ENCODE measurements around the gene NCOA6.
A peak's percentile ranks its signal among the peaks of the same experiment; 100 is the strongest.

Gene NCOA6

DNA sequence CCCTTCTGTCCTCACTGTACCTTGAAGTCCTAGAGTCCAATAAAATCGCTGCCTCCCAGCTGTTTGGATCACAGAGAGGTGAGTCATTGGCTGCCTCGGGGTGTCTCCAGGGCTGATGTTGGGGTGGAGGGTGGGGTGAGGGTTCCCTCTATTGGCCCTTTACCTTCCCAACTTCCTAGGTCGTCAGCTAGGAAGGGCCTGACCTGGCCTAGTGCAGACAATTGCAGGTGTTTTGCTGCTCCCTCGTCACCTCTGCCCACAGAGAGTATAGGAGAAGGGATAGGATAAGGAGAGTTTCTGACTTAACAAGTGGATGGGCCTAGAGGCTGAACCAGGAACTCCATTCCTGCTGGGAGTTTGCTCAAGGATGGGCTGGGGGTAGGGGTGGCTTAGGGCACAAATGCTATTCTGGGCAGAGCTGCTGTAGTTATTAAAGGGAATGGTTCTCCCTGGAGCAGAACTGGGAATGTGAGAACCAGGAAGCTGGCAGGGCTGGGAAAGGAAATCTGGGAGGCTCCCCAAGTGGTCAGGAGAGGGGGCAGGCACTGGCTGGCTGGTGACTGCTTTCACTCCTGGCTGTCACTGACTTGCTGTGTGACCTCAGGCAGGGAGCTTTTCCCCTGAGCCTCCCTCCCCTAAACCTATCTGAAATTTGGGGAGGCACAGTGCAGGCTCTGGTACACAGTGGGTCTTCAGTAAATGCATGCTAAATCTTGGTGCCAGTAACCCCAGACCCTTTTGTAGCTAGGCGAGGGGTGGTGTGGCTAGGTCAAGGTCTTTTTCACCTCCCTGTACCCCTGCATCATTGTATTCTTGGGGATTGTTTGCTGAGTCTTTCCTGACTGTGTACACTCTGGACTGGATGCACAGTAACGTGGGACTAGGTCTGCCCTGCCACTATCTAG is 119.8 kb downstream of the NCOA6 start:
- Histone ChIP-seq H3K4me3 (ENCODE audit: low read length) (no peak overlapping the region), H3K4me1 (ENCODE audit: control insufficient read depth, insufficient read depth, low read length) (peaks cover 3% of the 10 kb centered on the region), H3K27me3 (ENCODE audit: control insufficient read depth, insufficient read depth, low read length) (peaks cover 6% of the 10 kb centered on the region; the same call in 1 of the 2 replicates), H3K36me3 (ENCODE audit: control insufficient read depth, insufficient read depth, low read length) (no peaks in the 10 kb centered on the region), H3K9me3 (ENCODE audit: control insufficient read depth, insufficient read depth, low read length) (no peaks in the 10 kb centered on the region), H3K27ac (ENCODE audit: low read length) (no peak overlapping the region)
- WGBS (ENCODE audit: insufficient coverage, insufficient read length) = no CpG with 5 or more reads among the region's 6 CpGs
- DNase-seq (ENCODE audit: low read depth, low spot score) = no peak

DNA sequence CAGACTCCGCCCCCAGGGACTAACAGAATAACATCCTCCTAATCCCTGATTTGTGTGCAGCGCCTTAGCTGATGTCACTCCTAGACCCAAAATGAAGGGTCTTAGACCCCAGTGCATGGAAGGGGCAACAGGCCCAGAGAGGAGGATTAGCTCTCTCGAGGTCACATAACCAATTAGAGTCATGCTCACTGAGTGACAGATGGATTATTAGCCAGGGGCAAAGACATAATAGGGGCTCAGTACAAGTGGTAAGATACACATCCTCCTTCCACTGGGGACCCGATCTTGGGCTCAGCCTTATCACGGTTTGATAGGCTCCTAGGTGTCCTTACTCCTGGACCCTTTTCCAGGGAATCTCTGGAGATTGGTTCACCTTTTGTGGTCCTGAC is 120.4 kb downstream of the NCOA6 start:
- WGBS (ENCODE audit: insufficient coverage, insufficient read length) = no CpG with 5 or more reads among the region's 5 CpGs
- Histone ChIP-seq H3K4me1 (ENCODE audit: control insufficient read depth, insufficient read depth, low read length) (peaks cover 3% of the 10 kb centered on the region), H3K27me3 (ENCODE audit: control insufficient read depth, insufficient read depth, low read length) (no peaks in the 10 kb centered on the region; the same call in 1 of the 2 replicates), H3K27ac (ENCODE audit: low read length) (no peak overlapping the region), H3K36me3 (ENCODE audit: control insufficient read depth, insufficient read depth, low read length) (no peaks in the 10 kb centered on the region), H3K9me3 (ENCODE audit: control insufficient read depth, insufficient read depth, low read length) (no peaks in the 10 kb centered on the region), H3K4me3 (ENCODE audit: low read length) (no peak overlapping the region; the same call in 1 of the 2 replicates)
- DNase-seq (ENCODE audit: low read depth, low spot score) = no peak

DNA sequence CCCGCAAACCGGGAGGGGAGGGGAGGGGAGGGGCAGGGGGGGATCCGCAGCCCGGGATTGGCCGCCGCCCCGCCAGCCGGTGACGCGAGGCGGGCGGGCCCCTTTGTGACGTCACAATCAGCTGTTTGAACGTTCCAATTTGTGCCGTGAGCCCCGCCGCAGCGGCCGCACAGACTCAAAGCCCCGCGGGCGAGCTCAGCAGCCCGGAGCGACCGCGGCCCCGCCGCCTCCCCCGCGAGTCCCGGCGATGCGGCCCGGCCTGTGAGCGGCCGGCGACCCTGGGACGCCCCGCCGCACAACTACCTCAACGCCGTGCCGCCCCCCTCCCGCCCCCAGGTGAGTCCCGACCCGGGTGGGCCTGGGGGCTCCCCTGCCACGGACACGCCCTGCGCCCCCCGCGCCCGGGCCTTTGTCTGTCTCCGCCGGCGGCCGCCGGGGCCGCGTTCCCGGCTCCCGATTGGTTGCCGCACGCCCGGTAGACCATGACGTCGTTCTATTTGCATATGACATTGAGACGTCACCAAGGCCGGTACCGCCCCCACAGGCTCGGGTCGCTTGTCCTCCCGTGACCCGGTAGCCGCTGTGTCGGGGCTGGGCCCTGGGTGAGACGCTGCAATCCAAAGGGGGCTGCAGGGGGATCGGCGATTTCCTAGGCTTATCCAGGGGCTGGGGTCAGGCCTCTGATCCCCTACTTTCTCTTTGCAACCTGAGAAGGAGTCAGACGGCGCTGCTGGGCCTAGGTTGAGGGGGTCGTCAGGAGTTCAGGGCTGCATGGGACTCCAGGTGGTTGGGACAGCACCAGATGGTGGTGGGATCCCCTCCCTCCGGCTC is 121.1 kb downstream of the NCOA6 start, which contains the start of gene TP53INP2:
TSS of gene TP53INP2 (plus strand) at position 168 of the 831 bp plus-strand sequence. CDS start 4,396 bp downstream, outside the sequence.
- Histone ChIP-seq H3K4me1 (ENCODE audit: control insufficient read depth, insufficient read depth, low read length) (peaks cover 3% of the 10 kb centered on the region; the same call in 1 of the 2 replicates), H3K36me3 (ENCODE audit: control insufficient read depth, insufficient read depth, low read length) (no peaks in the 10 kb centered on the region), H3K9me3 (ENCODE audit: control insufficient read depth, insufficient read depth, low read length) (no peaks in the 10 kb centered on the region), H3K4me3 (ENCODE audit: low read length) (peak within 1 kb of the TSS; percentile 76), H3K27me3 (ENCODE audit: control insufficient read depth, insufficient read depth, low read length) (no peaks in the 10 kb centered on the region; the same call in 1 of the 2 replicates), H3K27ac (ENCODE audit: low read length) (no peak within 1 kb of the TSS)
- DNase-seq (ENCODE audit: low read depth, low spot score) = peak; percentile 77
- no CpG with 5 or more reads among the region's 82 CpGs for WGBS (ENCODE audit: insufficient coverage, insufficient read length)

DNA sequence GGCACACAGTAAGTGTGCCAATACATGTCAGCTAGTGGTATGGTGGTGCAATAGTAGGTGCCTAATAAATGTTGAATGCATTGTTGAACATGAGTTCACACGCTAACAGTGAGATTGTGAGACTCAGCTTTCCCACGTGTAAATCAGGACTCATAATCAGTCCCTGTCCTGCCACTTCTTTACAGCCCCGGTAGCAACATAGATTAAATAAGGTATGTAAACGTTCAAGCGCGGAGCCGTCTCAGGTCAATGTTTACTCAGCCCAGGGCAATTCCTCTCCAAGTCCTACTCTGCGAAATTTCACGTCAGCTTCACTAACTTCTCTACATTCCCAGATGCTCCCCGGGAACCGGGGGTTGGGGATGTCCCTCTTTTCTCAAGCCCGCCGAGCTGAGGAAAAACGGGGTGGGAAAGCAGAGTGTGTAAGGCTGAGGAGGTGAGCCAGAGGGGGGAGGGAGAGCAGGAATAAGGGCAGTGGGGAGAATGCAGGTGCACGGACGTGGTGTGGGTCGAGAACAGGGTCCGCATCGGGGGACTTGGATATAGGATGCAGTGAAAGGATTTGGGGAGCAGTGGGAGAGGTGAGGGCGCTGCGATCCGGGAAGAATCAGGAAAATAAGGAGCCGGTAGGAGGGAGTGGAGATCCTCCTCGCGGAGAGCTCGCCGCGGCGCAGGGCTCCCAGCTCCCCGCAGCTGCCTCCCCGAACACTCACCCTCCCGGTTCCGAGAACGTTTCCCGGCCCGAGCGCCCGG is 121.9 kb downstream of the NCOA6 start:
- peaks cover 3% of the 10 kb centered on the region; the same call in 1 of the 2 replicates for H3K4me1 ChIP-seq (ENCODE audit: control insufficient read depth, insufficient read depth, low read length)
- WGBS (ENCODE audit: insufficient coverage, insufficient read length) = no CpG with 5 or more reads among the region's 38 CpGs
- DNase-seq (ENCODE audit: low read depth, low spot score) = no peak
- H3K9me3 ChIP-seq (ENCODE audit: control insufficient read depth, insufficient read depth, low read length) = no peaks in the 10 kb centered on the region
- no peaks in the 10 kb centered on the region; the same call in 1 of the 2 replicates for H3K27me3 ChIP-seq (ENCODE audit: control insufficient read depth, insufficient read depth, low read length)
- H3K27ac ChIP-seq (ENCODE audit: low read length) = no peak overlapping the region
- H3K4me3 ChIP-seq (ENCODE audit: low read length) = peak overlapping the region; percentile 76; the same call in 1 of the 2 replicates
- H3K36me3 ChIP-seq (ENCODE audit: control insufficient read depth, insufficient read depth, low read length) = no peaks in the 10 kb centered on the region

DNA sequence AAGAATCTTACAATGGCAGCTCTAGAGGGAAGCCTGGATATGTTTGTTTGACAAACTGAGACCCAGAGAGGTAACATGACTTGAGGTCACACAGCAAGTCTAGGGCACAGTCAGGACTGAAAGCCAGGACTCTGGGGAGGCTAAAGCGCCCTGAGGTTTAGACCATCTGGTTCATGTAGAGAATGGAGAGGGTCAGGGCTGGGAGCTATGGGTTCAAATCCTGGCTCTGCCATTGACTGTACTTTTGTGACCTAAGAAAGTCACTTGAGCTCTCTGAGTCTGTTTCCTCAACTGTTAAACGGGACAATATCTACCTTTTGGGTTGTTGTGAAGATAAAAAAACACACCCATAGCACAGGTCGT is 122.4 kb downstream of the NCOA6 start:
- H3K27ac ChIP-seq (ENCODE audit: low read length) = no peak overlapping the region
- no peak for DNase-seq (ENCODE audit: low read depth, low spot score)
- peak overlapping the region; percentile 76; the same call in 1 of the 2 replicates for H3K4me3 ChIP-seq (ENCODE audit: low read length)
- no peaks in the 10 kb centered on the region; the same call in 1 of the 2 replicates for H3K27me3 ChIP-seq (ENCODE audit: control insufficient read depth, insufficient read depth, low read length)
- WGBS (ENCODE audit: insufficient coverage, insufficient read length) = no CpG with 5 or more reads among the region's 3 CpGs
- peaks cover 3% of the 10 kb centered on the region; the same call in 1 of the 2 replicates for H3K4me1 ChIP-seq (ENCODE audit: control insufficient read depth, insufficient read depth, low read length)
- no peaks in the 10 kb centered on the region for H3K36me3 ChIP-seq (ENCODE audit: control insufficient read depth, insufficient read depth, low read length)
- no peaks in the 10 kb centered on the region for H3K9me3 ChIP-seq (ENCODE audit: control insufficient read depth, insufficient read depth, low read length)

DNA sequence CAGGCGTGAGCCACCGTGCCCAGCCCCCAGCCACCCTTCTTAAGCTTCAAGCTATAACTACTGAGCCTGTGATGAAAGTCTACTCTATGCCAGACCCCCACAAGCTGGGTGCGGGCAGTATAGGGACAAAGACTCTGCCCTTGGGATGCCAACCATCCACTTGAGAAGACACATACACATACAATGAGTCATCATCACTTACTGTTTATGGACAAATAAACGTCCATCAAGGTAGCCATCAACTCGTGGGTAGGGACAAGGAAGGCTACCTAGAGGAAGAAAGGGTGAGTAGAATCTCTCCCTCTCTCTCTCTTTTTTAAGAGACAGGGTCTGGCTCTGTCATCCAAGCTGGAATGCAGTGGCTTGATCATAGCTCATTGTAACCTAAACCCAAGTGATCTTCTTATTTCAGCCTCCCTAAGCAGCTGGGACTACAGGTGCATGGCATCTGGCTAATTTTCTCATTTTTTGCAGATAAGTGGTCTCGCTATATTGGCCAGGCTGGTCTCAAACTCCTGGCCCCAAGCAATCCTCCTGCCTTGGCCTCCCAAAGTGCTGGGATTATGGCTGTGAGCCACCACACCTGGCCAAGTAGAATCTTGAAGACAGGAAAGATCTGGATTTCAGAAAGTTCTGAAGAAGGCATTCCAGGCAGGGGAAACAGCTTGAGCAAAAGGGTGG is 123.9 kb downstream of the NCOA6 start:
- no peaks in the 10 kb centered on the region for H3K36me3 ChIP-seq (ENCODE audit: control insufficient read depth, insufficient read depth, low read length)
- no CpG with 5 or more reads among the region's 6 CpGs for WGBS (ENCODE audit: insufficient coverage, insufficient read length)
- H3K4me1 ChIP-seq (ENCODE audit: control insufficient read depth, insufficient read depth, low read length) = peaks cover 3% of the 10 kb centered on the region; the same call in 1 of the 2 replicates
- H3K9me3 ChIP-seq (ENCODE audit: control insufficient read depth, insufficient read depth, low read length) = no peaks in the 10 kb centered on the region
- no peaks in the 10 kb centered on the region; the same call in 1 of the 2 replicates for H3K27me3 ChIP-seq (ENCODE audit: control insufficient read depth, insufficient read depth, low read length)
- no peak for DNase-seq (ENCODE audit: low read depth, low spot score)
- no peak overlapping the region for H3K27ac ChIP-seq (ENCODE audit: low read length)
- no peak overlapping the region for H3K4me3 ChIP-seq (ENCODE audit: low read length)

DNA sequence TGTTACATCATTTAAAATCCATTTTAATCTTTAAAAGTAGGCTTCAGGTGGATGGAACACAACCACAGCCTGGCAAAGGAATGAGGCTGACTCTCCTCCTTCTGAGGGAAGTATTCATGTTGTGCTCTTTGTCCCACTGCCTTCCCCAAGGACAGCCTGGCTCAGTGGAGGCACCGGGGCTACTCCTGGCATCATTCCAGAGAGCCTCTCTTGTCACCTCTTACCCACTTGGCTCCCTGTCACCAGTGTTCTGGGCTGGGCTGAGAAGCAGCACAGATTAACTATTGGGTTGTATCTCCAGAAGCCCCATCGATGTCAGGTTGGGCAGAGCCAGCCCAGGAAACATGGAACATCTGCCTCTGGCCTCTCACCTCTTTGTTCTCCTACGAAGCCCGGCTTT is 132.0 kb downstream of the NCOA6 start:
- Histone ChIP-seq H3K9me3 (ENCODE audit: control insufficient read depth, insufficient read depth, low read length) (no peaks in the 10 kb centered on the region), H3K4me1 (ENCODE audit: control insufficient read depth, insufficient read depth, low read length) (no peaks in the 10 kb centered on the region), H3K27me3 (ENCODE audit: control insufficient read depth, insufficient read depth, low read length) (no peaks in the 10 kb centered on the region), H3K27ac (ENCODE audit: low read length) (no peak overlapping the region), H3K4me3 (ENCODE audit: low read length) (no peak overlapping the region), H3K36me3 (ENCODE audit: control insufficient read depth, insufficient read depth, low read length) (no peaks in the 10 kb centered on the region)
- no CpG with 5 or more reads among the region's 4 CpGs for WGBS (ENCODE audit: insufficient coverage, insufficient read length)
- no peak for DNase-seq (ENCODE audit: low read depth, low spot score)

DNA sequence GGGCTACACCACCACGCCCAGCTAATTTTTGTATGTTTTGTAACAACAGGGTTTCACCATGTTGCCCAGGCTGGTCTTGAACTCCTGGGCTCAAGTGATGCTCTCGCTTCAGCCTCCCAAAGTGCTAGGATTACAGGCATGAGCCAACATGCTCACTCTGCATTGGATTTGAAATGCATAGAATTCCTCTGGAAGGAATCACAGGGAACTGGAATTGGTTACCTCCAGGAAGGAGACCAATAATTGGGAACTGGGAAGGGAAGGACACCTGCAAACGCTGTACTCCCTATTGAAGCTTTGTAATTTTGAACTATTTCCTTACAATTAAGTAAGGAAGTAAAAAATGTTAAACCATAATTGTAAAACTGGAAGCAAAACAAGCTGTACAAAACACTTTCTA is 133.6 kb downstream of the NCOA6 start:
- no peaks in the 10 kb centered on the region for H3K4me1 ChIP-seq (ENCODE audit: control insufficient read depth, insufficient read depth, low read length)
- no peaks in the 10 kb centered on the region for H3K9me3 ChIP-seq (ENCODE audit: control insufficient read depth, insufficient read depth, low read length)
- H3K27me3 ChIP-seq (ENCODE audit: control insufficient read depth, insufficient read depth, low read length) = no peaks in the 10 kb centered on the region
- WGBS (ENCODE audit: insufficient coverage, insufficient read length) = no CpG with 5 or more reads among the region's 3 CpGs
- no peak overlapping the region for H3K4me3 ChIP-seq (ENCODE audit: low read length)
- H3K36me3 ChIP-seq (ENCODE audit: control insufficient read depth, insufficient read depth, low read length) = no peaks in the 10 kb centered on the region
- no peak overlapping the region for H3K27ac ChIP-seq (ENCODE audit: low read length)
- no peak for DNase-seq (ENCODE audit: low read depth, low spot score)

DNA sequence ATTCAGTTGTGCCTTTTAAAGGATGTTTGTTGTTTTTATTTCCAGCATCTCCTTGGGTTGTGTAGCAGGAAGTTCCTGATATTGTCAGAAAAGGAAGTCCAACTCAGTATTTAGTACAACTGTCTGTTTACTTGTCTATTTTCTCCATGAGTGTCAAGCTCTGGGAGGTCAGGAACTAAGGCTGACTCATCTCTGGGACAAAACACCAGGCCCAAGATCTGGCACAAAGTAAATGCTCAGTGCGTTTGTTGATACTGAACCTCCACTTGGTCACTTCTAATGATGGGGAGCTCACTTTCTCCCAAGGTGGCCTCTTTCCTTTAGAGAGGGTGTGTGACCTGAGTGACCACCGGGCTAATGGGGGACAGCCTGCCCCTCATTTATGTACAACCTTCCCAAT is 136.0 kb downstream of the NCOA6 start:
- H3K9me3 ChIP-seq (ENCODE audit: control insufficient read depth, insufficient read depth, low read length) = no peaks in the 10 kb centered on the region
- no CpG with 5 or more reads among the region's 2 CpGs for WGBS (ENCODE audit: insufficient coverage, insufficient read length)
- no peak overlapping the region for H3K27ac ChIP-seq (ENCODE audit: low read length)
- no peak for DNase-seq (ENCODE audit: low read depth, low spot score)
- no peaks in the 10 kb centered on the region for H3K27me3 ChIP-seq (ENCODE audit: control insufficient read depth, insufficient read depth, low read length)
- H3K4me1 ChIP-seq (ENCODE audit: control insufficient read depth, insufficient read depth, low read length) = no peaks in the 10 kb centered on the region
- H3K4me3 ChIP-seq (ENCODE audit: low read length) = no peak overlapping the region
- H3K36me3 ChIP-seq (ENCODE audit: control insufficient read depth, insufficient read depth, low read length) = no peaks in the 10 kb centered on the region

Data from iPS DF 6.9 (cell line).